HG03571 (cell line): ENCODE measurements around the gene SEM1.
A peak's percentile ranks its signal among the peaks of the same experiment; 100 is the strongest.
"Not testable (repeated sequence)": the region's sequence is repeated elsewhere in the genome, so short reads cannot be mapped to it uniquely, and the experiment has no call there.

Source experiments
- ATAC-seq: cut with Tn5 transposase; IDR thresholded peaks from one replicate; pipeline ENCODE4 v1.9.1; 2021; ENCODE audit not compliant: unreplicated experiment

The SEM1 gene

DNA sequence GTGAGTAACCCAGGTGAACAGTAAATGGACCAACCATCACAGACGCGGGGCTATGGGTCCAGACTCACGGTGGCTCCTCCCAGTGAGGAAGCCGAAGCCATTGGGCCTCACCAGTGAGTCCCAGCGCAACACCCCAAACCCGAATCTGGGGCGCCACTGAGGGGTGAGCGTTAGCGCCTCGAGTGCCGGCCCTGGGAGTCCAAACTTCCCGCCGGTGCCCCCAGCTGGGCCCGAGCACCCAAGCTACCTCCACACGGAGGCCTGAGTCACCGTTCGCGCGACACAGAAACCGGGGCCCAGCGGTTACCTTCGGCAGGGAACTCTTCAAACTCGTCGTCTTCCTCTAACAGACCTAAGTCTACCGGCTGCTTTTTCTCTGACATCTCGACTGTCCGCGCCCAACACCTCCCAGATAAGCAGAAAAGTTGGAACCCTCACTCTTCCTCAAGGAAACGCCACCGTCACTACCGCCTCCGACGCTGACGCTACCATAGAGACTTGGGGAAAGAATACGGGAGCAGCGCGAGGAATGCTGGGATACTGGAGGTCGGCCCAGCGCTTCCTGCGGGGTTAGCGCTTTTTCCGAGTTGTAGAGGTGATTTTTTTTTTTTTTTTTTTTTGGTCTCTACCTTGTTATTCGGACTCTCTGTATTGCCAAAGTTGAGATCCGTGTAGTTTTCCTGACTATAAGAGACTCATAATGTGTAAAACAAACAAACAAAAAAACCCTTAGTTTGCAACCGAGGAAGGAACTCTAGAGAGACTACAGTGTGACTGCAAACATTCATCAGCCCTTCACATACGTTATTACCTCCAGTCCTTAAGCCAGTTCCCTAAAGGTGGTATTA is at the start of gene SEM1:
Gene SEM1, minus strand, starts transcription at position 466 of the 848 bp plus-strand sequence. Its CDS starts 83 bp downstream, at position 383.
- peak; percentile 91 for ATAC-seq

DNA sequence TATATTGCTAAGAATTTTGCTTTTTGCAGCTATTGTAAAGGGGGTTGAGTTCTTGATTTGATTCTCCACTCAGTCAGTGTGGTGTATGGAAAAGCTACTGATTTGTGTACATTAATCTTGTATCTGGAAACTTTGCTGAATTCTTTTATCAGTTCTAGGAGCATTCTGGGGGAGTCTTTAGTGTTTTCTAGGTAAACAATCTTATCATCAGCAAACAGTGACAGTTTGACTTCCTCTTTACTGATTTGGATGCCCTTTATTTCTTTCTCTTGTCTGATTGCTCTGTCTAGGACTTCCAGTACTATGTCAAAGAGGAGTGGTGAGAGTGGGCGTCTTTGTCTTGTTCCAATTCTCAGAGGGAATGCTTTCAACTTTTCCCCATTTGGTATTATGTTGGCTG is 48.2 kb upstream of the SEM1 start:
- ATAC-seq: not testable (repeated sequence)

DNA sequence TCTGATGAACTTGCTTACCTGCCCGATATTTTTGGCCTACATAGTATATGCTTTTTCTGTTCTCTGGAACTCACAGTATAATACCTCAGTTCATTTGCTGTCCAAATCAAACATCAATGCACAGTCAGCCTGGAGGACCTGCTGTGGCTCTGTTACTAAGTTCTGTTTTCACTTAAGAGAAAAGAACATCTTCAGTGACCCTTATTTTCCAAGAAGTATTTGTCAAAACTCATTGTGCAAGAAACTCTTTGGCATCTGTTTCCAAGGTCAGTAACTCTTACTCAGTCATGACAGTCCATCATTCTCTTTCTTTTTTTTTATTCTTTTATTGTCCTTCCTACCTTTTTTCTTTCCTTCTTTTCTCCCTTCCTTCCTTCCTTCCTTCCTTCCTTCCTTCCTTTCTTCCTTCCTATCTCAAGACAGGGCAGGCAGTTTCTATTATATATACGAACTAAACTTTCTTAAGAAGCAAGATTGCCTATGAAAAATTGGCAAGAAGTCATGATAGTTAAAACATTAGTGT is 37.8 kb upstream of the SEM1 start:
- ATAC-seq: no peak

DNA sequence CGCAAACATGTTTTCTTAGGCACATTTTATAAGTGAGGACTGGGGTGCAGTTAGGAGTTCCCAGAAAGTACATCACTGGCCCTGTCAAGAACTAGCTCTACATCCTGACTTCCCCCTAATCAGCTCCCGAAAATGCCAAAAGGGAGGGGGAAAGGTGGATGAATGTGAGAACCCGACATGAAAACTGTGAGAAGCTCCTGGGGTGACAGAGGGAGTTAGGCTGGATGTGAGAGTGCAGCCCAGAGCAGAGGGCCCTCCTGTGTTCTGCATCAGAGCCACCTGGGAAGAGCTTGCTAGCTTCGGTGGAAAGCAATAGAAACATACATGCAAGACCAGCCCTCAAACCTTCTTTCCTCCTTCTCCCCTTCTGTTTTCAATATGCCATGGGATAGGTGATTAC is 30.5 kb upstream of the SEM1 start:
- no peak for ATAC-seq

DNA sequence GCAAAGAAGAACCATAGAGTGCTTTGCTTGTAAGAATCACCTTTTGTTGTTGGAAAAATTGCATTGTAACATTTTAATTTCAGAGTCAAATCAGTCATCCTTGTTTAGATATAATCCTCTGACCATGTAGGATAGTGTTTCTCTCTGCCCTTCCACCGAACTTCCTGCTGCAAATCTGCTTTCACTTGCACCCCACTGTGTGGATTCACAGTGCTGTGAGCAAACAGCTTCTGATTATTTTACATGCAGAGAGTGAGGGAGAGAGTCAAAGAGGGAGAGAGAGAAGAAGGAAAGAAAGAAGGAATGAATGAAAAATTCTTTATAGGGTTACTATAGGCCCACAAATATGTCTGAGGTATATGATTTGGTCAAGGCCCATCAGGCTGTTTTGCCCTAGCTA is 30.0 kb upstream of the SEM1 start:
- ATAC-seq: no peak

DNA sequence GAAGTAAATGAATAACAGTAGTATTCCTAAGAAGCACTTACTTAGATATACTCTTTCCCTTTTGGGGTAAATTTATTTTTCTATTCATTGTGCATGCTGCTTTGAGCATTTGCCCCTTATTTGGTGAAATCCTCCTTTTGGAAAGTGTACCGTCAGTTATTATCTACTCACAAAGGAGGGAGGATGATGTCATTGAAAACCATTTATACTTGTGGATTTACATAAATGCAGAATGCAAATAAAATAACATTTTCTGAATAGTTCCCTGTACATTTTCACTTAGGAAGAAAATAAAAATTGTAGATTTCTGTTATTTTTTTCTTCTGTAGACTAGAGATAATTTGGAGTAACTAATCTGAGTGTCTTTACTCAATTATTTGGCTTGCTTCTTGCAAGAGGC is 29.5 kb upstream of the SEM1 start:
- ATAC-seq: no peak

DNA sequence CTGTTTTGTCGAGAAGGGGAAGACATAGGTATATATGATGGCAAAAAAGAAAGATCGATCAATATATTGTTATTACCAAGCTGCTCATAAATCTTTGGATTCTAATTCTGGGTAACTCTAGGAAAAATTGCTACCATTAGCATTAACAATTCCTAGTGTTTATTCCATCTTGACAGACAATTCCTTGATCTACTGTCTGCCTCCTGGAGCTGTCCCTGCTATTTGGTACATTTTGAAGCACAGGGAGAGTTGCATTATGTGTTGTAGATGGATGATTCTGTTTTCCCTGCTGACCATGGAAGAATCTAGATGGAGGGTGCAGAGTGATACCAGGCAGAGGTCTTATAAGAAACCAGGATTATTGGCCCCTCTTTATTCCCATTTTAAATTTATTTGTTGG is 29.1 kb upstream of the SEM1 start:
- ATAC-seq: no peak

DNA sequence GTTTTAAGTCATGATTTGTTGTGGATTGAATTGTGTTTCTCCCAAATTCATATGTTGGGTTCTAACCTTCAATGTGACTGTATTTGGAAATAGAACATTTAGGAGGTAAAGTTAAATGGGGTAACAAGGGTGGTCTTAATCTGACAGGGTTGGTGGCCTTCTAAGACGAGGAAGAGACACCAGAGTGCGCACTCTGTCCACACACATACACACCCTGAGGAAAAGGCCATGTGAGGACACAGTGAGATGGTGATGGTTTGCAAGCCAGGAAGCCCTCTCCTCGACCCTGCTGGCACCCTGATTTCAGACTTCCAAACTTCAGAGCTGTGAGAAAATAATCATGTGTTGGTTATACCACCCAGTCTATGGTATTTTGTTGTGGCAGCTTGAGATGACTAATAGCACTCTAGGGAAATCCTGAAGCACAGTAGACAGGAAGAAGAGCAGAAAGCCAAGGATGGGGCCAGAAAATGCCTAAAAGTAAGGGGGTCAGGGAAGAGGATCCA is 28.0 kb upstream of the SEM1 start:
- no peak for ATAC-seq

DNA sequence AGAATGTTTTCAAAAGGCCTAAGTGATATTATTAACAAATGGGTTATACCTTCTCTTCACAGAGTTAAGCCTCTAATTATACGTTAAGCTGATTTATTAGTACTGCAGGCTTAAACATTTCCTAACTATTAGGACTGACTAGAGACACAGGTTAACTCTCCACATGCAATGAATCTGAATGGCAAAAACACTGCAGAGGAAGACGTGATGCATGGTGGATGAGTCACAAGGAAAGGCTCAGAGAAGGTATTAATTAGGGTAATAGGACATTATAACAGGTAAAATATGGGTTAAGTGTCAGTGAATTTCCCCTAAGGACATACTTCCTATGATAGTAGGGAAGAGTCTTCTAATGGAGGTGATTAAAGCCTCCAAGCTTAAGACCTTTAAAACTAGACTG is 24.7 kb upstream of the SEM1 start:
- ATAC-seq: no peak

DNA sequence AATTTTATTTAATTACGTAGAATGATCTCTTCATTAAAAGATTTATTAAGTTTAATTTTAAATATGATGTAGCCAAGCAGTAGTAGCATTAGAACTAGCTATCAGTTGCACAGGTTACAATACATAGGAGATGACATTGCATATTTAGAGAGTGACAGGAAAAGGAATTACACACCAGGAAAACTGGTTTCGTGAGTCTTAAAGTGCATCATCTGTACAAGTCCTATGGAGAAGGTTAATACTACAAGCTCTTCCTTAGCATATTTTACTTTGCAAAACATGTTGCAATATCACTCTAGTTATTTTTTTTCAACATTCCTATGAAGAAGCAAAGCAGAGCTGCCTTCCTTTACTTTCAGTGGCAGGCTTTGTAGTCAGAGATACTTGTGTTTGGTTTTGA is 20.2 kb upstream of the SEM1 start:
- ATAC-seq: no peak

DNA sequence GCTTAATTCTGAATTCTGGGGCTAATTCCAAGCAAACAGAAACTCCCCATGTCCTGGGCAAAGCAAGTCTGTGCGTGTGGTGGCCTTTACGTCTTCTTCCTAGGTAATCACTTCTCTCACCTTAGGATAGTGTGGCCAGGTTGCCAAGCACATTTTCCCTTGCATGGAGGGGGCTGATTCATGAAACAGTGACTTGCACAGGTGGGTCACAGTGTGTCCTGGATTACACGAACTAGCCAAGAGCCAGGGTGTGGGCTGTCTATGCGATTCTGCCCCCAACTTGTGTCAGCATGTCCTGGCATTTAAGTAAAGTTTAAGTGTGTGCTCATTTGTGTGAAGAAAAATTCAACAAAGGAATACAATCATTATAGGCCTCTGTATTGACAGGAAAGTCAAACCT is 18.5 kb upstream of the SEM1 start:
- ATAC-seq: no peak

DNA sequence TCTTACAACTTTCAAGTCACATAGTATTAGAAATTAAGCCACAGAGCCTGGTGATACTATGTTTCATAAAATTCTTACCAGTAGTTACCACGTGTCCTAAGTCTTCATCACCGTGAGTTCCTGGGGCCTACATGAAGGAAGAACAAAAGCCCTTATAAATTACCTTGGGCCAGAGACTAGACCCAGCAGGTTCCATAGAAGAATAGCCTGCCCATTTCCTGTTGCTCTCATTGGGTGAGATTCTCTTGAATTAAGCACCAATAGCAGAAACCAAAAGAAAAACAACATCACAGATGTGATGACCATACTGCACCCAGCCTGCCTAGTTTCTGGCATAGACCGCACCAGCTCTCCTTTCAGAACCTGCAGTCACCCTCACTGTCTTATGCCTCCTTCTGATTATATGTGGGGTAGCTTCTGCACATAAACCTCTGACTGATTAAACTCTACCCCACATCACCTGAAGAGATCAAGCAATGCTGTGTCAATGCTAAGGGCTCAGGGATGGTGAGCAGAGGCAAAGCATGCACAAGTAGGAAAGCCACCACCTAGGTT is 18.0 kb upstream of the SEM1 start:
- no peak for ATAC-seq

DNA sequence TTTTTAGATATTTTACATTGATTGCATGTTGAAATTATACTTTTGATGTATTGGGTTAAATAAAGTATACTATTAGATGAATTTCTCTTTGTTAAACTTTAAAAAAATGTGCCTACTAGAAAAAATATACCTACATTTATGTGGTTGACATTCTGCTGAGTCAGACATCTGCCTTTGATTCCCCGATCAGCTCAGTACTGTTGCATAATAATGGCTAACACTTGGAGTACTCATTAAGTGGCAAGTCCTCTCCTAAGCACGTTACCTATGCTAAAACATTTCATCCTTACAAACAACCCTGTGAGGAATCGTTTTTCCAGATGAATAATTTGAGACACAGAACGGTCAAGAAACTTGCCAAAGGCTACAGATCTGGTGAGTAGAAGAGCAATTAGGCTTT is 14.0 kb upstream of the SEM1 start:
- ATAC-seq: no peak

DNA sequence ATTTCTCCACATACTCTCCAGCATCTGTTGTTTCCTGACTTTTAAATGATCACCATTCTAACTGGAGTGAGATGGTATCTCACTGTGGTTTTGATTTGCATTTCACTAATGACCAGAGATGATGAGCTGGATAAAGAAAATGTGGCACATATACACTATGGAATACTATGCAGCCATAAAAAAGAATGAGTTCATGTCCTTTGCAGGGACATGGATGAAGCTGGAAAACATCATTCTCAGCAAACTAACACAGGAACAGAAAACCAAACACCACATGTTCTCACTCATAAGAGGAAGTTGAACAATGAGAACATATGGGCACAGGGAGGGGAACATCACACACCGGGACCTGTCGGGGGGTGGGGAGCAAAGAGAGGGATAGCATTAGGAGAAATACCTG is 13.3 kb upstream of the SEM1 start:
- ATAC-seq: not testable (repeated sequence)

DNA sequence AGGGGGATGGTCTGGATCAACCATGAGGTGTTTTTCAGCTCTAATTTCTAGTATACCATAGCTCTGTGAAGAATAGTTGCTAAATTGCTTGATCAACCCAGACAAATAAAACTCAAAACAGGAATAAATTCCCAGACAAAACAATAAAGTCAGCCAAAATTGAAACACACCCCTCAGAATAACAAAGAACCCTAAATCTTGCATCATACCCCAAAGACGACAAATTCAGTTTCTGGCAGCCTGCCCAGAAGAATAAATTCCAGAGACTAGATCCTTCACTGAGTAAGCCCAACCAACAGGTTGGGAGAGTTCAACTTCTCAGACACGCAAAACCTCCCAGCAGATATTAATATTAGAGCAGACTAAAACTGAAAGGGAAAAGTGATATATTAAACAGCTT is 11.2 kb upstream of the SEM1 start:
- no peak for ATAC-seq

DNA sequence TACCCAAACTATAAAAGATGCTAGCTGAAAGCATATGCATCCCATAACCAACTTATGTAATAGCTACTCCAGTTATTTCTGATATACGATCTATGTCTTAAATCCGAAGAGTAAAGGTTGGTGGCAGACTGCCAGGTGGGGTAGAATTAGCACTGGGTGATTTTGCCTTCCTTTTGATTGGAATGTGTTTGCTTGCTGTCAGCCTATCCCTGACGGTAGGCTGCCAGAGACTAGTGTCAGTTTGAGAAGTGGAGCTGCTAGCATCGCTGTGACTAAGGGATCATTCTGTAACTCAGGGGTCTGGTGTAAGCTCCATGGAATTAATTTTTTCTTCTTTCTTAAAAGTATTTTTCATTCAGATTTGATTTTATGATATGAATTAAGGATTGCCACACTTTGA is 9.5 kb upstream of the SEM1 start:
- ATAC-seq: no peak

DNA sequence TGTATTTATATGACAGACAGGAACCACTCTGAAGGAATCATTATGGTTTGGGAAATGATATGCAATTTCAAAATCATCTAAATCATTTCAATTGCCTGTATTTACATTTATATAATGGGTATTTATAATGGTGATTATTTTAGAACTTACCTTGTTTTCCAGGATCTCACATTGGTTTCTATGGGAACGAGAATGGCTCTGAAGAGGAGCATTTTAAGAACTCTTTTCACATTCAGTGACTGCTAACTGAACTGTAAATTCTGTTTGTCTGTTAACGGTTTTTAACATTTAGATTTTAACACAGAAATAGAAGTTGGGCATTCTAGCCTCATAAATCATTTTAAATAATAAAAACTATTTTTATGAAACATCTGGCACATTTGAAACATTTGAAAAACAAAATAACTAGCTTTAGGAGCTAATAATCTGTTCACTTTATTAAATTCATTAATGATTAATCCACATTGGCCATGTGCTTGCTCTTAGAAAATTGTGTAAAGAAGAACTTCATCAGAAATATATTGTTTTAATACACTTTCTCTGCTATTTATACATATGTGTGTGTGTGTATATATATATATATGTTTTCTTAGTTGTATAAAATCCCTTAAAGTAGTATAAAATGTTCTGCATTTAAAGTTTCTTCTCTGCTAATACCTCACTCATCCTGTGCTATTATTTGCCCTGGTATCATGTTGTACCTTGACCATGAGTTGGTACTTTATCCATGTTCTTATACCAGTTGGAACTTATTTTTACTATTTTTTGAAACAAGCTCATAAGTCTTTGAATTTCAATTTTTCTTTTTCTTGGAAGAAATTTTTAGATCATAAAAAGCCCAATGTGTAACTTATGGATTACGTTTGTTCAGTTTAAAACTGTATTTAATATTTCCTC is 8.7 kb upstream of the SEM1 start:
- ATAC-seq: no peak

DNA sequence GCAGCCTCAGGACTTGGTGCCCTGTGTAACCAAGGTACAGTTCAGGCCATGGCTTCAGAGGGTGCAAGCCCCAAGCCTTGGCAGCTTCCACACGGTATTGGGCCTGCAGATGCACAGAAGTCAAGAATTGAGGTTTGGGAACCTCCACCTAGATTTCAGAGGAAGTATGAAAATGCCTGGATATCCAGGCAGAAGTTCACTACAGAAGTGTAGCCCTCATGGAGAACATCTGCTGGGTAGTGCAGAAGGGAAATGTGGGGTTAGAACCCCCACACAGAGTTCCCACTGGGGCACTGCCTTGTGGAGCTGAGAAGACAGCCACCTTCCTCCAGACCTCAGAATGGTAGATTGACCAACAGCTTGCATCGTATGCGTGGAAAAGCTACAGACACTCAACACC is 3.4 kb upstream of the SEM1 start:
- ATAC-seq: no peak

DNA sequence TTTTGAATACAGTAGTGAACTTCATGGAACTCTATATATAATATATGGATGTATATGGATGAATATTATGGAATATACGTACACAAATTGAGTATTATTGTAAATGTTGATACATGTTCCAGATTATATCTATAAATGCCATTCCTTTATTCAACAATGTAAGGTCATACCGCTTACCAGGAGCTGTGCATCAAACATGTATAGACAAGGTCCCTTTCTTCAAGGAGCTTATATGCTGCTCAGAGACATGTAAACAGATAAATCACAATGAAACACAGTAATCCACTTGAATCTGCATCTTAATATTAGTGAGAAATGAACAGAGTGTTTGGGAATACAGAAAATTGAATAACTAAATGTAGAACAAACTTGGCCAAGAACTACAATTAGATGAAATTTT is 898 bp upstream of the SEM1 start:
- no peak for ATAC-seq

DNA sequence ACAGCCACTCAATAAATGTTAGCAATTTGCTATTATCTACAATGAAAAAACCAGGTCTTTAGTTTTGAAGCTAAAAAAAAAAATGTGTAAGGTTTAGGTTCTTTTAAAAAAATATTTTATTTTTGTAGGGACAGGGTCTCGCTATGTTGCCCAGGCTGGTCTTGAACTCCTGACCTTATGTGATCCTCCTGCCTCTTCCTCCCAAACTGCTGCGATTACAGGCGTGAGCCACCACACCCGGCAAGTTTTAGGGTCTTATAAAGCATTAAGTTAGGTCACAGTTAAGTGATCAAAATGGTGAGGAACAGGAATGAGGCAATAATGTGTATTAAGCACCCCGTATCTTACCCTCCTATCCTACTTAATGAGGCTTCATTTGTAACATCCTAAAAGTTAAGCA is 774 bp downstream of the SEM1 start:
- no peak for ATAC-seq
